Stimulated activated CD8-positive, alpha-beta memory T cell treated with anti-CD3 and anti-CD28 coated beads, Interleukin-15, amount 100 ng/mL, for 48 hours (primary cell): Measurements from ENCODE around the gene FKBP5.

Source experiments
- DNase-seq, 2 donors: peaks; one replicate each; pipeline ENCODE4 v3.0.0-alpha.2; 2020; ENCODE audit warnings: low read depth in 2 of 2

The FKBP5 gene

DNA sequence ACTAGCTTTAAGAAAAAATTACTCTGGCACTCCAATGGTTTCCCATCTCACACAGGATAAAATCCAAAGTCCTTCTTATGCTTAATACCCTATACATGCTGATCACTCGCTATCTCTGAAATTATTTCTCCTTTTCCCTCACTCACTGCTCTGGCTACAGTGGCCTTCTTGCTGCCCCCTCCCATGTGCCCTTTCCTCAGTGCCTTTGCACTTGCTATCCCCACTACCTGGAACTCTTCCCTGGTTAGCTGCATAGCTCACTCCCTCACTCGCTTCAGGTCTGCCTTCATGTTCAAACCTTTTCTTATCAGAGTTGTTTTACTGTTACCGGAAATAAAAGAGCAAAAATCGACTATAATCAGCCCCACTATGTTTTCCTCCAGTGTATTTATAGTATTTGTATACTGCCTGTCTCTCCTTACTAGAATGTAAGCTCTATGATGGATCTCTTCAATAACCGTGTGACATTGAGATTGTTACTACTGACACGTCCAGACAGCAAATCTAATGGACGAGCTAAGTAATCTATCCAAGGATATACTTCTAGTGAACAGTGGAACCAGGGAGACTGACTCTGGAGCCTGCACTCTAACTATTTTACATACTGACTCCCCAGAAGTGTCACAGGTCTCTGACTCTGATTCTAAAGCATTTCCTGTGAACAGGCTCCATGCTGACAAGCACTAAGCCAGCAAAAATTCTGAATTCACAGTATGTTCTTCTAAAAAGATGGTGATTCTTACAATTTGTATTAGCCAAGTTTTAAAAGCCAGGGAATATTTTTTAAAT is 25.1 kb downstream of the FKBP5 start:
- no peak for DNase-seq

DNA sequence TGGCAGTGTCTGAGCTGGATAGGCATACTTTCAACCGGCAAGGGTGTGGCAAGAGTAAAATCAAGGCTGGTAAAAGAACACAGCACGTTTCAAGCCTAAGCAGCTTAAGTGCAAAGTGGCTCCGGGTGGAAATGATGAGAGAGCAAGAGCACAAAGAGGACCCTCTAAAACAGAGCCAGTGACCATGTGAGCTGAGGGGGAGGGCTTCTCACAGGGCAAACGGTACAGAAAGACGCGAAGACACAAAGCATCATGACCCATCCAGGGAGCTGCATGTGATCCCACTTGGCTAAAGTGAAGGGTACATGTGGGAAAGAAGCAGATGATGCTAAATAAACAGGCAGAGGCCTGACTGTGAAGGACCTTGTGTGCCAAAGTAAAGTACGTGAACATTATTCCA is 25.7 kb downstream of the FKBP5 start:
- DNase-seq = no peak

DNA sequence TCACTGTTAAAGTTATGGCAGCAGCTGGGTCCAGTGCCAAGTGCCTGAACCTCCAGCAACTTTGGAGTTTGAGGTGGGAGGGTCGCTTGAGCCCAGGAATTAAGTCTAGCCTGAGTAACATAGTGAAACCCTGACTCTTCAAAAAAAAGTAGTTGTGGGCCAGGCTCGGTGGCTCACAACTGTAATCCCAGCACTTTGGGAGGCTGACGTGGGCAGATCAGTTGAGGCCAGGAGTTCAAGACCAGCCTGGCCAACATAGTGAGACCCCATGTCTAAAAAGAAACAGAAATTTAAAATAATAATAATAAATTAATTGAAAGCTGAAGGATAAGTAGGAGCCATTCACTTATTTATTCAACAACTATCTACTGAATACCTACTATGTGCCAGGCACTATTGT is 33.8 kb downstream of the FKBP5 start:
- no peak for DNase-seq

DNA sequence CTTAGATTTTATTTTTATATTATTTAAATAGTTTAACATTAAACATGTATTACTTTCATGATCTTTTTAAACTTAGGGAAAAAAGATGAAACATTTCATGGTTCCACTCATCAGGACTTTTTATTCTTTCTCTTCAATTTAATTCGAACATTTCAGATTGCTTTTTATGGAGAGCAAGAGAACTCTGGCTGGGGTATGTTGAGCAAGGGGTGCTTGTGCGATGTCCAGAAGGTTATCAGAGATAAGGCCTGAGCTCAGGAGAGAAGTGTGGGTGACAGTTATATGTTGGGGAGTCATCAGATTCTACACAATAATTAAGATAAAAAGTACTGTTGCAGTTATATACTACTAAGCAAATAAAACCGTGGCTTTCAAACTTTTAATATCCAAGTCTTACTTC is 37.5 kb downstream of the FKBP5 start:
- no peak for DNase-seq

DNA sequence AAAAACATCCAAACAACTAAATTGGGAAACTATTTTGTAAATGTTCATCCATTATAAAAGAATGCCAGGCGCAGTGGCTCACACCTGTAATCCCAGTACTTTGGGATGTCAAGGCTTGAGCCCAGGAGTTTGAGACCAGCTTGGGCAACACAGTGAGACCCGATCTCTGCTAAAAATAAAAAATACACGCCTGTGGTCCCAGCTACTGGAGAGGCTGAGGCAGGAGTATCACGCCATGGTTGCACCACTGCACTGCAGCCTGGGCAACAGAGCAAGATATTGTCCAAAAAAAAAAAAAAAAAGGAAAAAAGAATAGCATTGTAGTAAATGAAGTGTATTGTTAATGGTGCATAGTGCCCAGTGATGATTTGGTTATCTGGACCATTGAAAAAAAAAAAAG is 38.7 kb downstream of the FKBP5 start:
- no peak for DNase-seq

DNA sequence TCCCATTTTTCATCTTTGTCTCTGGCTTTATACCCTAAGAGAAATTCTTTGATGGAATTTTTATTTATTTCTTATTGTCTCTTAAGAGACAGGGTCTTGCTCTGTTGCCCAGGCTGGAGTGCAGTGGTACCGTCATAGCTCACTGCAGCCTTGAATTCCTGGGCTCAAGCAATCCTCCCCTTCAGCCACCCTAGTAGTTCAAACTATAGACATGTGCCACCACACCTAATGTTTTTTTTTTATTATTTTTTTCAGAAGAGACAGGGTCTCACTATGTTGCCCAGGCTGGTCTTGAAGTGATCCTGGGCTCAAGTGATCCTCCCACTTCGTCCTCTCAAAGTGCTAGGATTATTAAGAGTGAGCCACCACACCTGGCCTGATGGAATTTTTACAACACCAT is 40.5 kb downstream of the FKBP5 start:
- no peak for DNase-seq

DNA sequence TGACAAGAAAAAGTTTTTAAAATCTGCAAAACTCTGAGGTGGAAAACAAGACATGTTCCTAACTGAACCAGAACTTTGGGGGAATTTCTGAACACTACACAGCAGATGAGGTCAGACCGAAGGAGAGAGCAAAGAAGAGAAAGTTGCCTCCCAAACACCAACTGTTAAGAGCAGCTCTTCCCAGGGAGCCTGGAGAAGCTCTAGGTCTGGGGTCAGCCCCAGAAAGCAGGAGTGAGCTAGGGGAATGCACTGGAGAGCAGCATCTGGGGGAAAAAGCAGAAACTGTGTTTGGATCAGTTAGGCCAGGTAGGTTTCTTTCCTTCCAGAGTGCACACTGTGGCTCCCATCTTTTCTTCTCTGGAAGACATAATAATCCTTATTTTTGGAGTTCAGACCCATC is 41.3 kb downstream of the FKBP5 start:
- no peak for DNase-seq

DNA sequence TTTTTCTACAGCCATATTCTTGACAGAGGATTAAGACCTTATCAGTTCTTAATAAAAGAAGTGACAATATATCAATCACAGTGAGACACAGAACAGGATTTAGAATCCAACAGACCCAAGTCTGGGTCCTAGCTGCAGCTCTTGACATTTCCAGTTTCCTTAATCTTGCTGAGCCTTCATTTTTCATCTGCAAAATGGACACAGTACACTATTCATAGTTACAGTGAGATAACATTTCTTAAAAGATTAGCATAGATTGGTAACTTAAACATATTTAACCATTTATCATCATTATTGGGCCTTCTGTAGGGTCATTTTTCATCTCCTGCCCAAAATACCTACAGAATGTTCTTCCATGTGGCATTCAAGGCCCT is 45.6 kb downstream of the FKBP5 start:
- DNase-seq = no peak

DNA sequence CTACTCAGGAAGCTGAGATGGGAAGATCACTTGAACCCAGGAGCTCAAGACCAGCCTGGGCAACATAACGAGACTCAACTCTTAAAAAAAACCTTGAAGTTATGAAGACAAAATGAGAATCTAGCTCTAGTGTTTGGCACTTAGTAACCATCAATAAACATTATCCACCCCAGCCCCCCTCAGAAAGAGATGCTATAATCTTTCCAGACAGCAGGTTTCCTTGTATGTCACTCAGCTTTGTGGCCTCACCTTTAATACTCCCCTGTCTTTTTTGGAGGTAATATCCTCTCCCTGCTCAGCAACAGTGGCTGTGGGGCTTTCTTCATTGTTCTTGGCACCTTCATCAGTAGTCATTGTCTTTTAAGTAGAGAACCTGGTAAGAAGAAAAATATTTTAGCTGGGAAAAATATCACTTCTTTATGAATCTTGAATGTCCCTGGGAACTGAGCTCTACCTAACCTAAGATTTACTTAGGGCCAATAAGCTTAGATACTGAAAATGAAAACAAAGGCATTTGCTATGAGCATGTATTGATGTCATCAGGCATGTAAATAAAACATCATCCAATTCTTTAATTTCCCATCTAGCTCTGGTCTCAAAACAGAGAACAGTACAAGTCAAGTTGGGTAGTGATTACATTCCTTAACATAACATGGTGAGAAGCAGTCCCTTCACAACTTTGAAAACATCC is 46.1 kb downstream of the FKBP5 start:
- DNase-seq = no peak

DNA sequence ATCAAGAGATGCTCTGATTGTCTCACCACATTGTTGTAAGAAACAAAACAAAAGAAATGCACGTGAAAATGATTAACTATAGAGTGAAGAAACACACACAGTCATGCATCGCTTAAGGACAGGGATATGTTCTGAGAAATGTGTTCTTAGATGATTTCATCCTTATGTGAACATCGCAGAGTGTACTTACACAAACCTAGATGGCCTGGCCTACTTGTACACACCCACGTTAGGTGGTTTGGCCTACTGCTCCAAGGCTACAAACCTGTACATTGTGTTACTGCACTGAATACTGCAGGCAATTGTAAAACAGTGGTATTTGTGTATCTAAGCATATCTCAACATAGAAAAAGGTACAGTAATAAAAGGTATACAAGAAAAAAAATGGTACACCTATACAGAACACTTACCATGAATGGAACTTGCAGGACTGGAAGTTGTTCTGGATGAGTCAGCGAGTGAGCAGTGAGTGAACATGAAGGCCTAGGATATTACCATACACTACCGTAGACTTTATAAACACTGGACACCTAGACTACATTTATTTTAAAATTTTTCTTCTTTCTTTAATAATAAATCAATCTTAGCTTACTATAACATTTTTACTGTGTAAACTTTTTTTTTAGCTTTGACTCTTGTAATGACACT is 48.6 kb downstream of the FKBP5 start:
- no peak for DNase-seq

DNA sequence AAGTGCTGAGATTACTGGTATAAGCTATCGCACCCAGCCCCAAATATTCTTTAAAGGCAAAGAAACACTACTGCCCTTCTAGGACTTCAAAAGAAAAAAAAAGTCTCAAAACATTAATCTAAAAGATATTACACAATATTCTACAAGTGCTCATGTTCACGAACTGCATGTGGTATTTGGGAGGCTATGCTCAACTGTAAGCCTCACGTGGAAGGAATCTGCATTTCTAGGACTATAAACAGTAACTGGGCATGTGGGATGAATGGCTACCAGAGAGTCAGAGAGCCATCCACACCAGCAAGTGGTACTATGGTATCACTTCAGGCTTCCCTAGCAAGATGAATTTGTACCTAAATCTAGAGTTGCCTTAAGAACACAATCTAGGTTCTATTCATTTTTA is 50.0 kb downstream of the FKBP5 start:
- DNase-seq = no peak

DNA sequence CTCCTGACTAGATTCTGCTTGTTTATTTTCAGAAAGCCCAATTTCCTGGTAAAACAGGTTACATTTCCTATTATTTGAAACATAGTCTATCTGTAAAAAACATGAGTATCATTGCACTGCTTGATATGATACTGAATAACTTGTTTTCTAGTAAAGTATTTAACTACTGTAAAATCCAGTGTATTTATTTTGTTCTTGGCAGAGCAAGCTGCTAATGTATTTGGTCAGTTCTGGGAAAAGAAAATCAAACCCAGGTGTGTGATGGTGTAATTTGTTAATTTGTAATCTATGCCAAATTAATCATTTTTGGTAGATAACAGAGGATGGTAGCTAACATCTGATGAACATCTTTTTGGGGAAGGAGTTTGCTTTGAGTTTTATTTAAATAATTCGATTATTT is 50.8 kb downstream of the FKBP5 start:
- no peak for DNase-seq

DNA sequence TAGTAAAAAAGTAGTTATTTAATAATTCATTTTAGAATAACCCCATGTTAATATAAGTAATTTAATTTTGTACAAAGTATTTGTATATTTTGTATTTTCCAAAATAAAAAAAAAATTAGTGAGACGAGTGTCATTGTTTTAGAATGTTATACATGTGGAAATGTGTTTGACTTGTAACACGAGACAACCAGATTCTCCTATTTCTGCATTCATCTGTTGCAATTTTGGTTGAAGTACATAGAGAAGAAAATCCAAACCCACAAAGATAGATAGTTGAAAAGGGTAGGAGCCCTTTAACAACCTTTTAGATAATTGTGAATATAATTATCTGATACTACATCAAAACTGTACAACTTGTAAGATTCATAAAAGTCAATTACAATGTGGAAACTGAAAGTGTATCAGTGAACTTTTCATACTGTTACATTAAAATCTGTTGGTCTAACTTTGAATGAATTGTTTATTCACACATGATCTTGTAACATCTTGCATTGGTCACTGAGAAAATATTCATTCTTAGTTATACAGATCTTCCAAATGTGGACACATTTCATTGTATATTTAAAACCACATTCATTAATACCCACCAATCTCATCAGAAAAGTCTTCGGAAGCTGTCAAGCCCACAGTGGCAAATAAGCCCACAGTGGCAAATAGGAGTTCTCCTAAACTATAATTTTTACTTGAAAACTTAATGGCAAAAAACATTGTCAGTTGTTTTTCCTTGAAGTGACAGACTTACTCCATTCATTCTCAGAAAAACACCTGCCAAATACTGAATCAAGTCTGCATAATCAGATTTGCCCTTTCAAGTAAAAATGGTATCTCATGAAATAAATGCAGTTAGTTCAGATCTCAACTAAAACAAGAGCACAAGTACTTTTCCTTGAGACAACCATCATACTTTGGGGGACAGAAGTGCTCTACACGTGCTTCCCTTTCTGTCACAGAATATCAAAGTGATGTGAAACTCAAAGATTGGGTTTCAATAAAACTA is 52.8 kb downstream of the FKBP5 start:
- DNase-seq = no peak

DNA sequence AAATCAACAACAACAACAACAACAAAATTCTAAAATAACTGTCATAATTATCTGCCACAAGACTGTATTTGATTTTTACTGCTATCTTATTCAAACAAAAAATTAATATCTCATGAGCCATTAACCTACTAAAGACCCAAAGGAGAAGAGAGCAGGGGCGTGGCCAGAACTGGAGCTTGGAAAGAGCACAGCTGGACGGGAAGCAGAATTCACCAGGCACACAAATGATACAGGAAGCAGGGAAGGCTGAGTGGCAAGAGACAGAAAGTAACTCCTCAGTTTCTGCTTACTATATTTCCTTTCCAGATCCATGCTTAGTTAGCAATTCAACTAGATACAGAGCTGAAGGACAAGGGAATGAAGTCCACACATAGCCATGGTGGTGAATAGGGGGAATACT is 54.4 kb downstream of the FKBP5 start:
- no peak for DNase-seq

DNA sequence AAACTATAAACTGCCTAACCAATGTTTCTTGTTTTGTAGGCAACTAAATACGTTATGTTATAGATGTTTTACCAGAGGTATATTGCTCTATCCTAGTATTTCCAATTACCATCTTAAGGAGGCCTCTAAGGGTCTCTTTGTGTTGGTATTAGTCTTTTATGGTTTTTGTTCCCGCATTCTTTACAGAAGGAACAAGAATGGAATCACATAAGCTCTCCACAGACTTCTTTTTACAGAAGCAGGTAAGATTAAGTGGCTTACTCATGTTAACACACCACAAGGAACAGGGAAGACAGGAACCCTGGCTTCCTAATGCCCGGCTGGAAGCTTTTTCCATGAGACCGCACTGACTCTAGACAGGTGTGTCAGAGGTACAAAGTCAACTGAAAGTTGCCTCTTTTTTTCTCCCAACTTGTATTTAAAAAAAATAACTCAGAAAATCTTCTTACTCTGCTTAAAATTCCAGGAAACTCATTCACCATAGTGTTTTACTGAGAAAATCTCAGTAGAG is 55.1 kb downstream of the FKBP5 start:
- no peak for DNase-seq

DNA sequence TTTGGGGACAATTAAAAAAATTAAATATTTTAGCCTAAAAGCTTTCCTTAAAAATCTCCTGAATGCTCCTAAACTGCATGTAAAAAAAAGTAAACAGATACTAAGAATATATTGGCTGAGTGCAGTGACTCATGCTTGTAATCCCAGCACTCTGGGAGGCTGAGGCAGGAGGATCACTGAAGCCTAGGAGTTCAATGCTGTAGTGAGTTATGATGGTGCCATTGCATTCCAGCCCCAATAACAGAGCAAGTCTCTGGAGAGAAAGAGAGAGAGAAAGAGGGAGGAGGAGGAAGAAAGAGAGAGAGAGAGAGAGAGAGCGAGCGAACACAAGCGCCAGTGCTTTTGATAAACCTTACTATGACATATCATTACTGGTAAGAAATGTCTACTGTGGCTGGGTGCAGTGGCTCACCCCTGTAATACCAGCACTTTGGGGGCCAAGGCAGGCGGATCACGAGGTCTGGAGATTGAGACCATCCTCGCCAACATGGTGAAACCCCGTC is 58.8 kb downstream of the FKBP5 start:
- no peak for DNase-seq

DNA sequence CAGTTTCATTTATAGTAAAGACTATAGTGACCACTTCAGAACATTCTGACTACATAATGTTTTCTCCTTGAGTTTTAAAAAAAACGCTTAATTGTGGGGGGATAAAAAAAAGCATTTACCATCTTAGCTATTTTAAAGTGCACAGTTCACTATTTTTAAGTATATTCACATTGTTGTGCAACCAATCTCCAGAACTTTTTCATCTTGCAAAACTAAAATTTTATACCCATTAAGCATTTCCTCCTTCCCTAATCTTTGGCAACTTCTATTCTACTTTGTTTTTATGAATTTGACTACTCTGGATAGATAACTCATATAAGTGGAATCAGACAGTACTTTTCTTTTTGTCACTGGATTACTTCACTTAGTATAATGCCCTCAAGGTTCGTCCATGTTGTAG is 62.3 kb downstream of the FKBP5 start:
- no peak for DNase-seq

DNA sequence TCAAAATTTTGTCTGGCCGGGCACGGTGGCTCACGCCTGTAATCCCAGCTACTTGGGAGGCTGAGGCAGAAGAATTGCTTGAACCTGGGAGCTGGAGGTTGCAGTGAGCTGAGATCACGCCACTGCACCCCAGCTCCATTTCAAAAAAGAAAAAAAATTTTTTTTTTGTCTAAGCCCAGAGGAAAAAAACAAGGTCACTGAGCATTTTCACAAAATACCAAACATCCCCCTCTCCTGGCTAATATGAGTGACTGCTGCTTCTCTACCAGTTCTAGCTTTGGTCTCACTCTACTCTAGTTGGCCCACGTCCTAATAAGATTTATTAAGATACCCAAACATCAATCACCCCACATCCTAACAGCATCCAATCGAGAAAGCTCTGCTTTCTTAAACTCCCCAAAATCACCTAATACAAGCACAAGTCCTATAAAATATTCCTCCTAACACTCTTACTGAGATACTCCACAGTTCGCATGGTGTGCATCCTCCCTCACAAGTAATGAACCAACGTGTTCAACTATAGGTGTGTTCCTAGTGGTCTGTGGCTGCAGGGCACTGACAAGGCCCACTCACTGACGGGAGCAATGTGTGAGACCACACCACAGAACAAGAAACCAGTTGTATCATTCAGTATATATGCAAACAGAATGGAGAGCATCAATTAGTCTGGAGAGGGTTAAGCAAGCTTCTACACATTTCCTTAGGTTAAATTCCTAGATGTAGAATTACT is 64.2 kb downstream of the FKBP5 start:
- DNase-seq = no peak

DNA sequence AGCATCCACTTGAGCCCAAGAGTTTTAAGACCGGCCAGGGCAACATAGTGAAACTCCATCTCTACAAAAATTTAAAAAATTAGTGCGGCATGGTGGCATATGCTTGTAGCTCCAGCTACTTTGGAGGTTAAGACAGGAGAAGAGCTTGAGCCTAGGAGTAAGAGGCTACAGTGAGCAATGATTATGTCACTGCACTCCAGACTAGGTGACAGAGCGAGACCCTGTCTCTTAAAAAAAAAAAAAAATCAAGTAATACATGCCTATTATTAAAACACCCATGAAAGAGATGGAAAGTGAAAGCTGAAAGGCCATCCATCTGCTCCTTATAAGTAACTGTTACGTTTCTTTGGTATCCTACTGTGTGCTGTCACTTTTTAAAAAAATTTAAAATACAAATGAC is 66.4 kb downstream of the FKBP5 start:
- DNase-seq = no peak

DNA sequence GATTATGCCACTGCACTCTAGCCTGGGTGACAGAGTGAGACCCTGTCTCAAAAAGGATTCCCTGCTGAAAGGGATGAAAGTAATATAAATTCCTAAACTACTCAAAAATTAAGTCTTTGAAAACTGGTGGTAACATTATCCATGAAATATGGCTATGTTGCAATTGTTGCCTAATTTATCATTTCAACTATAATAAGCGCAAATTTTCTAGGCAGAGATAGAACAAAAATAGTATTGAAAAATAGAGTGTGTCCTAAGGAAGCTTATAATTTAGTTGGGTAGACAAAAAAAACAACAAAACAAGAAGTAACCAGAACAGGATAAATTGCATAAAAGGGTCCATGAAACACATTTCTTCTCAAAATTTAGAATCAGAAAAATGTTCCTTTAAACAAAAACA is 68.0 kb downstream of the FKBP5 start:
- DNase-seq = no peak

DNA sequence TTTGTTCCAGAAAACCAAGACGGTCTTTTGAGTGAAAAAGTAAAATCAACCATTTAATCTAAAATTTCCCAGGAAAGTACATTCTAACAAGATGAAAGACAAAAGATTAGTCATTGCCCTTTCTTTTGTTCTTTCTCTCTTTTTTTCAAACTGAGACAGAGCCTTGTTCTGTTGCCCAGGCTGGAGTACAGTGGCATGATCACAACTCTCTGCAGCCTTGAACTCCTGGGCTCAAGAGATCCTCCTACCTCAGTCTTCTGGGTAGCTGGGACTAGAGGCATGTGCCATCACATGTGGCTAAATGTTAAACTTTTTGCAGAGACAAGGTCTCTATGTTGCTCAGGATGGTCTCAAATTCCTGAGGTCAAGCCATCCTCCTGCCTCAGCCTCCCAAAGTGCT is 75.0 kb downstream of the FKBP5 start:
- no peak for DNase-seq
